H9 (cell line): ENCODE results near the gene C2orf78. TPM values are rescaled to one million over a fixed set of nuclear protein-coding genes. Genes with fewer than 3 reads are reported as not detected.

ENCODE experiments used
- DNase-seq: peaks from one replicate; pipeline ENCODE4 v3.0.0-alpha.2; 2017
- H2AFZ ChIP-seq: one replicate; pipeline ENCODE4 v1.6.1; 2013; ENCODE audit warnings: mild to moderate bottlenecking, low read length, control low read depth, moderate library complexity
- H2AK5ac ChIP-seq: 2 replicates; pipeline ENCODE4 v1.6.1; 2013; ENCODE audit warnings: low read length, control low read depth, mixed read lengths; ENCODE audit not compliant: insufficient read length
- H2BK120ac ChIP-seq: one replicate; pipeline ENCODE4 v1.6.1; 2013; ENCODE audit warnings: low read depth, mild to moderate bottlenecking, low read length, control low read depth, inconsistent platforms; ENCODE audit not compliant: poor library complexity, severe bottlenecking
- H2BK12ac ChIP-seq: 2 replicates; pipeline ENCODE4 v1.6.1; 2013; ENCODE audit warnings: low read length, control low read depth, mixed read lengths, low read depth; ENCODE audit not compliant: insufficient read length
- H2BK15ac ChIP-seq: 2 replicates; pipeline ENCODE4 v1.6.1; 2013; ENCODE audit warnings: low read depth, low read length, control low read depth
- H2BK20ac ChIP-seq: one replicate; pipeline ENCODE4 v1.6.1; 2013; ENCODE audit warnings: low read depth, mild to moderate bottlenecking, low read length, control low read depth, inconsistent platforms; ENCODE audit not compliant: poor library complexity, severe bottlenecking
- H2BK5ac ChIP-seq: 2 replicates; pipeline ENCODE4 v1.6.1; 2013; ENCODE audit warnings: low read length, control low read depth, mixed read lengths; ENCODE audit not compliant: insufficient read length
- H3K14ac ChIP-seq: 2 replicates; pipeline ENCODE4 v1.6.1; 2013; ENCODE audit warnings: low read length, control low read depth; ENCODE audit not compliant: insufficient read depth
- H3K18ac ChIP-seq: 2 replicates; pipeline ENCODE4 v1.6.1; 2013; ENCODE audit warnings: low read depth, mild to moderate bottlenecking, mixed read lengths, low read length, control low read depth; ENCODE audit not compliant: insufficient read length
- H3K23ac ChIP-seq: 2 replicates; pipeline ENCODE4 v1.6.1; 2013; ENCODE audit warnings: low read length, control low read depth, mixed read lengths, low read depth; ENCODE audit not compliant: insufficient read length
- H3K23me2 ChIP-seq: 2 replicates; pipeline ENCODE4 v1.6.1; 2013; ENCODE audit warnings: low read depth, mild to moderate bottlenecking, mixed read lengths, low read length, control low read depth; ENCODE audit not compliant: insufficient read length, poor library complexity, severe bottlenecking
- H3K27ac ChIP-seq: 2 replicates; pipeline ENCODE4 v1.5.1; 2013; ENCODE audit warnings: low read length, control low read depth, mixed read lengths, low read depth; ENCODE audit not compliant: insufficient read length
- H3K27me3 ChIP-seq: 2 replicates; pipeline ENCODE4 v1.6.1; 2013; ENCODE audit warnings: low read length, control low read depth, inconsistent platforms; ENCODE audit not compliant: insufficient read depth
- H3K4ac ChIP-seq: 2 replicates; pipeline ENCODE4 v1.6.1; 2013; ENCODE audit warnings: low read depth, mild to moderate bottlenecking, control low read depth, inconsistent platforms, low read length, moderate library complexity
- H3K4me1 ChIP-seq: 2 replicates; pipeline ENCODE4 v1.6.1; 2013; ENCODE audit warnings: low read length, control low read depth, inconsistent platforms; ENCODE audit not compliant: insufficient read depth
- H3K4me2 ChIP-seq: 2 replicates; pipeline ENCODE4 v1.6.1; 2013; ENCODE audit warnings: low read length, control low read depth, mixed read lengths; ENCODE audit not compliant: insufficient read length, insufficient read depth
- H3K56ac ChIP-seq: 2 replicates; pipeline ENCODE4 v1.6.1; 2013; ENCODE audit warnings: low read depth, mild to moderate bottlenecking, mixed read lengths, low read length, control low read depth; ENCODE audit not compliant: insufficient read length
- H3K79me1 ChIP-seq: 2 replicates; pipeline ENCODE4 v1.6.1; 2013; ENCODE audit warnings: low read depth, mild to moderate bottlenecking, moderate library complexity, low read length, control low read depth, inconsistent platforms; ENCODE audit not compliant: insufficient read depth, poor library complexity, severe bottlenecking
- H3K79me2 ChIP-seq: 2 replicates; pipeline ENCODE4 v1.6.1; 2013; ENCODE audit warnings: low read length, control low read depth, inconsistent platforms; ENCODE audit not compliant: insufficient read depth
- H3K9ac ChIP-seq: 2 replicates; pipeline ENCODE4 v1.6.1; 2013; ENCODE audit warnings: low read length, control low read depth, mixed read lengths; ENCODE audit not compliant: insufficient read length; ENCODE audit errors: extremely low read depth
- H3K9me3 ChIP-seq: one replicate; pipeline ENCODE4 v1.6.1; 2013; ENCODE audit warnings: low read depth, low read length, inconsistent platforms; ENCODE audit not compliant: control insufficient read depth
- H3T11ph ChIP-seq: one replicate; pipeline ENCODE4 v1.6.1; 2013; ENCODE audit warnings: mild to moderate bottlenecking, low read length, control low read depth, inconsistent platforms
- H4K20me1 ChIP-seq: one replicate; pipeline ENCODE4 v1.6.1; 2013; ENCODE audit not compliant: control insufficient read depth, insufficient read length, insufficient read depth
- H4K5ac ChIP-seq: 2 replicates; pipeline ENCODE4 v1.6.1; 2013; ENCODE audit warnings: low read depth, mild to moderate bottlenecking, mixed read lengths, low read length, control low read depth; ENCODE audit not compliant: insufficient read length
- H4K8ac ChIP-seq: replicated peaks from 2 replicates; pipeline ENCODE4 v1.6.1; 2013; ENCODE audit warnings: low read length, control low read depth, mixed read lengths, low read depth; ENCODE audit not compliant: insufficient read length
- H4K91ac ChIP-seq: 2 replicates; pipeline ENCODE4 v1.6.1; 2013; ENCODE audit warnings: low read depth, mild to moderate bottlenecking, moderate library complexity, mixed read lengths, low read length, control low read depth; ENCODE audit not compliant: insufficient read length
- H3K27ac Mint-ChIP-seq, 3 experiments: 2 replicates in 2 of 3; 3 replicates in 1 of 3; pipeline ENCODE4 v1.8.0; 2020 to 2021; ENCODE audit warnings: mixed read lengths in 3 of 3, mild to moderate bottlenecking in 1 of 3, moderate library complexity in 1 of 3
- H3K27me3 Mint-ChIP-seq: 2 replicates; pipeline ENCODE4 v1.8.0; 2021; ENCODE audit warnings: low read depth, mild to moderate bottlenecking, moderate library complexity, mixed read lengths
- H3K36me3 Mint-ChIP-seq, 3 experiments: 2 replicates in 2 of 3; 3 replicates in 1 of 3; pipeline ENCODE4 v1.8.0; 2020 to 2021; ENCODE audit warnings: low read depth in 3 of 3, mixed read lengths in 3 of 3; ENCODE audit not compliant: insufficient read depth in 1 of 3
- H3K4me1 Mint-ChIP-seq, 2 experiments: 2 replicates each; pipeline ENCODE4 v1.8.0; 2020; ENCODE audit warnings: mixed read lengths in 2 of 2
- H3K4me3 Mint-ChIP-seq, 2 experiments: 2 replicates in 1 of 2; 3 replicates in 1 of 2; pipeline ENCODE4 v1.8.0; 2020 to 2021; ENCODE audit warnings: mild to moderate bottlenecking in 2 of 2, mixed read lengths in 2 of 2, moderate library complexity in 1 of 2
- H3K9me3 Mint-ChIP-seq, 2 experiments: 2 replicates in 1 of 2; 3 replicates in 1 of 2; pipeline ENCODE4 v1.8.0; 2020; ENCODE audit warnings: mild to moderate bottlenecking in 2 of 2, mixed read lengths in 2 of 2, moderate library complexity in 1 of 2
- WGBS: extraction: QIAGEN DNeasy Blood & Tissue Kit; methylation state at CpG from one replicate; pipeline ENCODE4 v1.1.7; 2013; ENCODE audit warnings: missing lambda C conversion rate, low lambda C conversion rate, mixed read lengths; ENCODE audit not compliant: insufficient read length; ENCODE audit errors: extremely low coverage; 5-methylcytosine and 5-hydroxymethylcytosine counted together
- total RNA-seq: library from RNA; stranded (reverse); gene quantifications from 2 replicates; pipeline ENCODE4 v1.2.1, GENCODE V29; 2021
- TF ChIP-seq, protein P1 (sequence below): fragments of 200-600 bp; sonication (generic); conservative IDR thresholded peaks from 3 replicates; pipeline ENCODE4 v1.8.0; 2021; ENCODE audit warnings: antibody characterized with exemption, mild to moderate bottlenecking

C2orf78 gene
- total RNA-seq, 1 experiment from 2014 or later, result 0.09 TPM

GRCh38 chr2:73827660-73828388 lies 43.8 kb downstream of the C2orf78 start:
- TF ChIP-seq, protein P1, sequence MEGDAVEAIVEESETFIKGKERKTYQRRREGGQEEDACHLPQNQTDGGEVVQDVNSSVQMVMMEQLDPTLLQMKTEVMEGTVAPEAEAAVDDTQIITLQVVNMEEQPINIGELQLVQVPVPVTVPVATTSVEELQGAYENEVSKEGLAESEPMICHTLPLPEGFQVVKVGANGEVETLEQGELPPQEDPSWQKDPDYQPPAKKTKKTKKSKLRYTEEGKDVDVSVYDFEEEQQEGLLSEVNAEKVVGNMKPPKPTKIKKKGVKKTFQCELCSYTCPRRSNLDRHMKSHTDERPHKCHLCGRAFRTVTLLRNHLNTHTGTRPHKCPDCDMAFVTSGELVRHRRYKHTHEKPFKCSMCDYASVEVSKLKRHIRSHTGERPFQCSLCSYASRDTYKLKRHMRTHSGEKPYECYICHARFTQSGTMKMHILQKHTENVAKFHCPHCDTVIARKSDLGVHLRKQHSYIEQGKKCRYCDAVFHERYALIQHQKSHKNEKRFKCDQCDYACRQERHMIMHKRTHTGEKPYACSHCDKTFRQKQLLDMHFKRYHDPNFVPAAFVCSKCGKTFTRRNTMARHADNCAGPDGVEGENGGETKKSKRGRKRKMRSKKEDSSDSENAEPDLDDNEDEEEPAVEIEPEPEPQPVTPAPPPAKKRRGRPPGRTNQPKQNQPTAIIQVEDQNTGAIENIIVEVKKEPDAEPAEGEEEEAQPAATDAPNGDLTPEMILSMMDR, result no peak
- WGBS, result no CpG with 5 or more reads among the region's 9 CpGs
- no peak overlapping the region for H3K18ac ChIP-seq
- Mint-ChIP-seq H3K36me3 (peaks cover 15 to 19% (median 18%) of the 10 kb centered on the region in 3 experiments), H3K27ac (no peak overlapping the region), H3K4me1 (peaks cover 22 to 32% of the 10 kb centered on the region in 2 experiments), H3K4me3 (peak overlapping the region; percentile 87 to 88; a peak in 4 of 5 replicates), H3K9me3 (peaks cover 0 to 2% of the 10 kb centered on the region in 2 experiments; a peak in 1 of 5 replicates), H3K27me3 (peaks cover 24% of the 10 kb centered on the region)
- H3T11ph ChIP-seq, result no peak overlapping the region
- H3K23me2 ChIP-seq, result peaks cover 6% of the 10 kb centered on the region
- no peak overlapping the region for H4K8ac ChIP-seq
- H3K27me3 ChIP-seq, result no peaks in the 10 kb centered on the region
- no peaks in the 10 kb centered on the region; the same call in 1 of the 2 replicates for H3K4me1 ChIP-seq
- no peak overlapping the region for H4K91ac ChIP-seq
- no peak overlapping the region for H3K14ac ChIP-seq
- no peak overlapping the region for H2BK20ac ChIP-seq
- no peak overlapping the region for H2BK120ac ChIP-seq
- H3K23ac ChIP-seq, result no peak overlapping the region
- peak overlapping the region; percentile 99 for H3K4me2 ChIP-seq
- peaks cover 5% of the 10 kb centered on the region; the same call in 1 of the 2 replicates for H3K79me2 ChIP-seq
- H4K5ac ChIP-seq, result no peak overlapping the region
- H4K20me1 ChIP-seq, result no peaks in the 10 kb centered on the region
- H3K56ac ChIP-seq, result no peak overlapping the region
- H2AK5ac ChIP-seq, result no peak overlapping the region
- no peak overlapping the region for H3K4ac ChIP-seq
- H3K27ac ChIP-seq, result no peak overlapping the region
- no peak overlapping the region for H3K9ac ChIP-seq
- no peak for DNase-seq
- H2BK12ac ChIP-seq, result no peak overlapping the region
- H2BK5ac ChIP-seq, result no peak overlapping the region
- H2BK15ac ChIP-seq, result no peak overlapping the region
- no peak overlapping the region for H2AFZ ChIP-seq
- peaks cover 3% of the 10 kb centered on the region for H3K79me1 ChIP-seq
- H3K9me3 ChIP-seq, result no peaks in the 10 kb centered on the region
